ENCODE data around the gene LOXL3.

LOXL3 gene

DNA sequence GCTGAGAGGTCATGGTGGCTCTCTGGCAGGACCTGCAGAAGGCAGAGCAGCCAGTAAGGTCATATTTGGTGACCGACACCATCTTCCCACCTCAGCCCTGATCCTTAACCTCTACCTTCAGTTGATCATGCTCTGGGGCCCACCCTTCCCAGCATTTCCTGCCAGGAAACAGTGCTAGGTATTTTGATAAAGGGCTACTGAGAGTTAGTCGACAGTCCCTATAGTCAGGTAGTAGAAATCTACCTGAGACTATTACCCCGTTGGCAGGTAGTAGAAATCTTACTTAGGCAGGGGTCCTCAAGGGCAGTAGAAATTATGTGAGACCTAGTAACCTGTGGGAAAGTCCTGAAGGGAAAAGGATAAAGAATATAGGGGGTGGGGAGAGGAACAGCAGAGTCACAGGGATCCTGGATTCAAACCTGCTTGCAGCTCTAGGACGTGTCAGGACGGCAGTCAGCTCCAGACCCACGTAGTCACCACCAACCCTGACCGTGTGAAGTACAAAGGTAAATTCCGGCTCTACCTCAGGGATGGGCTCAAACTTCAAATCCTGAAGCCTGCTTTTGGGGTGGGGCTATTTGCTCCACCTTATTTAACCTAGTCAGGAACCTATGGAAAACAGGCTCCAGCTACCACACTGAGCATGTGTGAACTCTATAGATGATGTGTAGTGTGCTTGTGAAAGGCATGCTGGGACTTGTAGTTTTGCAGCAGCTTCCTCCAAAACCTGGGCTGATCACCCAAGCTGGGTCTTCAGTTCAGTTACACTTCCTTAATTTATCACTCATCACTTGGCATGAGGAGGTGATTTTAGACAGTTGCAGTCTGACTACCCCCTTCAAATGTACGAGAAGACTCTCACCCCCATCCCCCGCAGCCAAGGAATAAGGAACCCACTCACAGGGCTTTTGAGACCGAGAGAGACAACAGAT, 27.8 kb downstream of the LOXL3 start, which contains the start of gene DQX1:
DQX1 (minus strand) TSS at position 515 of the 932 bp plus-strand sequence; CDS start at position 13, 502 bp downstream.
- DNase-seq: no peak

DNA sequence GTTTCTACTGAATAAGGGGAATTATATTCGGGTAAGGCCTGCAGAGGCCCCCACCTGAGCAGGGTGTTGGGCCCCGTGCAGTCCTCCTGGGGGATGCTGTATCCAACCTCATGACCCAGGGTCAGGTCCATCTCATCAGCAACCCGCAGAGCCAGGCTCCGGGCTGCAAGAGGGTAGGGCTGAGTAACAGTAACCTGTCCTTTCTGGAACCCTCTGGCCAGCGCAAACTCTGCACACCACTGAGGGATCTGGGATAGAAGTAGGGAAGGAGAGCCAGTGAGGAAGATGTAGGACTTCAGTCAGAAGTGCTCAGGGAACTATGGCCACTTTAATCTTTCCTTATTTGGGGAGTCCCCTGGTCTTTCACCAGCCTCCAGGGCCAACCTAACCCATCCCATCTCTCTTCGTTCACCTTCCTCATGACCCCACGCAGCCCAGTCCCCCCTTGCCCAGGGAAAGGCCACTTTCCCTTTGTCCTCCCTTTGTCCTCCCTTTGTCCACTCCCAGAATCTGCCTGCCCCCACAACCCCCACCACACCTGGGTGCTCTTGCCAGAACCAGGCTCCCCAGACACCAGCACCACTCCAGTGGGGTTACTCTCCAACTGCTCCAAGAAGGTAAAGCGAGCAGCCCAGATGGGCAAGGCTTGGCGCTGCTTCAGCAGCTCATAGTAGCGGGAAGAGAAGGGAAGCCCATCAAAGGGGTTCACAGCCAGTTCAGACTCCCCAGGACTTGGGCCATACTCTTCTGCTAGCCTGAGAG, 28.6 kb downstream of the LOXL3 start:
- DNase-seq: no peak

DNA sequence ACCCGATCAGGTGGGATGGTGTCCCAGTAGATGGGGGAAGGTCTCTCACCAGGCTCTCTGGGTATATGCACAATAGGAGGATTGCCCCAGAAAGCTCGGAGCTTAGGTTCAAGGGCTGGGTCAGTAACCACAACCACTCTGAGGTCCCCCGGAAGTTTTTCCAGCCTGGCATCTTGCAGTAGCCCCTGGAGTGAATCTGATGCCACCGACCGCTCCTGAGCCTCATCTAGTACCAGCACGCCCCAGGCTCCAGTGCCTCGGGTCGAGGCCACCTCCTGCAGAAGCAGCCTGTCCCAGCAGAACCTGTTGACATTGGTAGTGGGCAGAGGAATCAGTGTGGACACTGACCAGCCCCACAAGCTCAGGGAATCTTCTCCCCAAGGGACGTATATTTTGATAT, 29.7 kb downstream of the LOXL3 start:
- no peak for DNase-seq

DNA sequence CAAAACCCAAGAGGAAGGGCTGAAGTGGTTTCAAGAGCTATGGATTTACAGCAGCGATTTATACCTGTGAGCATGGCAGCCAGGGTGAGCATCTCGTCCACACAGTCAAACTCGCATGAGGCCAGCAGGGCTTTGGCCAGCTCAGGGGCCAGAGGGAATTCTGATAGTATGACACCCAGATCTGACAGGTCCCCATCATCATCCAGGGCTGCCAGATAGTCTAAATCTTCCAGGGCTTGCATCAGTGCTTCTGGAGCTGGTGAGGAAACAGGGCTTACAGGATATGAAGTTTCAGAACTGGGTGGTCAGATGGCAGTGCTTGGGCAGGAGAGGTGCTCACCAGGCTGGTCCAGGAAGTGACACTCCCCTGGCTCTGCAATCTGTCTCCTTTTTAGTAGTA, 31.2 kb downstream of the LOXL3 start:
- no peak for DNase-seq

DNA sequence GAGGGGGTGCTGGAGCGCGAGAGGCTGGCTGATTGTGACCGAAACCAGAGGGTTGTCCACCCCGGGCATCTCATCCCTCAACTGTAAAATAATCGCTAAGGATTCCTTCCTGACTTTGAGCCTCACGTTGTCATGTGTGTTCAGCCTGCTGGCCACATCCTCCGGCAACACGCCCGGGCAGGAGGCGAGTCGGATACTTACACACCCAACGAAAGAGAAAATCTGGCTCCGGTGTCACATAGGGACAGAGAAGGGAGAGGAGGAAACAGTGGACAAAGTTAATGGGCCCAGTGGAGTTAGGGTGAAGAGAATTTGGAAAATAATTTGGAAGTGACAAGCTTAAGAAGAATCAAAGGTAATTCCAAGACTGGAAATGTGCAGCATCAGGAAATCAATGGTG, 37.1 kb downstream of the LOXL3 start:
- DNase-seq: no peak

DNA sequence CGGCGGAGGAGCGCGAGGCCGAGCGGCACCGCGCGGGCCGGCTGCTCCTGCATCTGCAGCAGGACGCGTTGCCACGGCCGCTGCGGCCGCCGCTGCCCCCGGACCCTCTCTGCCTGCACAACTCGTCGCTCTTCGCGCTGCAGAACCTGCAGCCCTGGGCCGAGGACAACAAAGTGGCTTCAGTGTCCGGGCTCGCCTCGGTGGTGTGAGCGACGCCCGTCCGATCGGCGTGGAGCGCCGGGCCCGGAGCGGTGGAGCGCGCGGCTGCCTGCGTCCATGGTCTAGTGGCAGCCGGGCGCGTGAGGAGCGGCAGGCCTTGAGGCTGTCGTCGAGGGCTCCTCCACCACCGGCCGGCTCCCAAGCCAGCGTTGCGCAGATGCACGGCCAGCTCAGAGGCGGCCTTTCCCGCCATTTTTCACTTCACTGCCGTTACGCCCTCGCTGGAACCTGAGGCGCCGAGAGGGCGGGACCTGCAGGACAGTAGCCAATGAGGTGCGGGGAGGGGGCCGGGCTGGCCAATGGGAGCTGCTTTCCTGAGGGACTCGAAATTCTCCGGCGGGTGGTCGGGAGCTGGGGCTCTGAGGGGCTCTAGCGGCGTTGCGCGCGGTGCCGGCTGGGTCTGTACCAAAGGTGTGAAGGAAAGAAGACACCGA, 37.6 kb downstream of the LOXL3 start:
- no peak for DNase-seq

DNA sequence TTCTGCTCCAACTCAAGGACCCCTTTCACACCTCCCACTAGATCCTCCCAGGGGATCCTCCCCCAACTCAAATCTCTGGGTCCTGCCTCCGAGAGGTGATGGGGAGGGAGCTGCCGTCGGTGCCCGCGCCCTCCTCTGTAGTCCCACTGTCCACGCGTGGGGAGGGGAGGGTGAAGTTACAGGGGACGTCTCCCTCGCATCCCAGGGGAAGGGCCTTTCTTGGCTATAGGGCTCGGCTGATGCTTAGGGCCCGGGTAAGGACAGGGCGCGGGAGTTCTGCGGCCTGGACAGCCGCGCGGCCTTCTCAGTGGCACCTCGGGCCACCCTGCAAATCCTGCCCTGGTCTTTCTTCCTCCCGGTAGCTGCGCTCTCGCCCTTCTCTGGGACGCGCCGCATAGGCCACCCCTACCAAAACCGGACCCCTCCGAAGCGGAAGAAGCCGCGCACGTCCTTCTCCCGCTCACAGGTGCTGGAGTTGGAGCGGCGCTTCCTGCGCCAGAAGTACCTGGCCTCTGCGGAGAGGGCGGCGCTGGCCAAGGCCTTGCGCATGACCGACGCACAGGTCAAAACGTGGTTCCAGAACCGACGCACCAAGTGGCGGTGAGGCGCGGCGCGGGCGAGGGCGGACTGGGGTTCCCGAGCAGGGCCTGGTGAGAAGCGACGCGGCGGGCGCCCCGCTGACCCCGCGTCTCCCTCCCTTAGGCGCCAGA, 38.3 kb downstream of the LOXL3 start:
- DNase-seq: no peak

DNA sequence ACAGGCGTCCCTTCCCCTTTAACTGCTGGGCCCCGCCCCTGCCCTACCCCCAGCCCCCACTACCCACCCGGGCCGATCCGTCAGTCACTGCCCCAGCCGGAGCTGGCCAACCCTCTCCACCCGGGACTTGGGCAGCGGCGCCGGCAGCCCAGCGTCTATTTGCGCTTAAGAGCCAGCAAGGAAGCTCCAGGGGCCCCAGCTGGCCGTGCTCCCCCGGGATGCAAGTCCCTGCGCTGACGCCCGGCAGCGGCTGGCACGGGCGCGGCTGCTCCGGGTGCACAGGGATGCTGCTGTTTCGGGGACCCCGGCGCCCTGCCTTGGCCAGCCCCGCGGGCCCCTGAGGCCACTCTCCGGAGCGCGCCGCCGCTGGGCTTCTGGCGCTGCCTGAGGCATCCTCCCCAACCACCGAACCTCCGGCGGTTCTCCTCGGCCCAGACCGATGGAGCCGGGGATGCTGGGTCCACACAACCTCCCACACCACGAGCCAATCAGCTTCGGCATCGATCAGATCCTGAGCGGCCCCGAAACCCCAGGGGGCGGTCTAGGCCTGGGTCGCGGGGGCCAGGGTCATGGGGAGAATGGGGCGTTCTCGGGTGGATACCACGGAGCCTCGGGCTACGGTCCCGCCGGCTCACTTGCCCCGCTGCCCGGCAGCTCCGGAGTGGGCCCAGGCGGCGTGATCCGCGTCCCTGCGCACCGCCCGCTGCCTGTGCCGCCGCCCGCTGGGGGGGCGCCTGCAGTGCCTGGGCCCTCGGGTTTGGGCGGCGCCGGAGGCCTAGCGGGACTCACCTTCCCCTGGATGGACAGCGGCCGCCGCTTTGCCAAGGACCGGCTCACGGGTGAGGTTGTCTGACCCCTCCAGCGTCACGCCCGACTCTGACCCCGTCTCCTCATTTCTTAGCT, 39.1 kb downstream of the LOXL3 start, which contains the start of gene TLX2:
TLX2 (plus strand) TSS at position 83 of the 903 bp plus-strand sequence; CDS start at position 440, 357 bp downstream.
- no peak for DNase-seq

DNA sequence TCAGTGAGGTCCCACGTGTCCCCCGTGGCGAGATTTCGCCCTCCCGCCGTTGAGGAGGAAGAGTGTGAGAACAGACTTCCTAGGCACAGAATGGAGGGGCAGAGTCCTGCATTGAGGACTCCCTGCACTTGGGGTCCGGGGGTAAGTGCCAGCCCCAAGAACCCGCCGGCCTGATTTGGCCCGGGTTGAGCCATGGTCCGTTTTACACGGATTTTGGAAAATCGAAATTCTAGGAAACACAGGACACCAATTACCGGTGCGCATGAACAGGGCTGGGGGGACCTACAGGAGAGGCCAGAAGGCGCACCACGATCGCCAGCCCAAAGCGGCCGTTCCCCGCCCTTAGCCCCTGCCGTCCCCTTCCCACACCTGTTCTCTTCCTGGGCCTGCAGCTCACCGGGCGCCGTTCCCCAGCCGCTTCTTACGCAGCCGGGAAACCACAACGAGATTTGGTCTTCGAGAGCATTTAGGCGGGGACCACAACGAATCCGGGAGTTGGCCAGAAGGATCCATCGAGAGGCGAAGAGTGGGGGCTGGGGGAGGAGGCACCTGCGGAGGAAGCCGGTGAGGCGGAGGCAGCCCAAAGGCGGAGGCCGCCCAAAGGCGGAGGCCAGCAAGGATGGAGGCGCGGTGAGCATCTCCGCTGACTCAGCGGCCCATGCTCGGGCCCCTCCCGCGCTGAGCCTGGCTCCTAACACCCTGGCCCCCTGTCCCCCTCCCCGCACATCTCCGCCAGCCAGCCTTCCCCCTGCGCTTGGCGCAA, 40.0 kb downstream of the LOXL3 start:
- DNase-seq: no peak

DNA sequence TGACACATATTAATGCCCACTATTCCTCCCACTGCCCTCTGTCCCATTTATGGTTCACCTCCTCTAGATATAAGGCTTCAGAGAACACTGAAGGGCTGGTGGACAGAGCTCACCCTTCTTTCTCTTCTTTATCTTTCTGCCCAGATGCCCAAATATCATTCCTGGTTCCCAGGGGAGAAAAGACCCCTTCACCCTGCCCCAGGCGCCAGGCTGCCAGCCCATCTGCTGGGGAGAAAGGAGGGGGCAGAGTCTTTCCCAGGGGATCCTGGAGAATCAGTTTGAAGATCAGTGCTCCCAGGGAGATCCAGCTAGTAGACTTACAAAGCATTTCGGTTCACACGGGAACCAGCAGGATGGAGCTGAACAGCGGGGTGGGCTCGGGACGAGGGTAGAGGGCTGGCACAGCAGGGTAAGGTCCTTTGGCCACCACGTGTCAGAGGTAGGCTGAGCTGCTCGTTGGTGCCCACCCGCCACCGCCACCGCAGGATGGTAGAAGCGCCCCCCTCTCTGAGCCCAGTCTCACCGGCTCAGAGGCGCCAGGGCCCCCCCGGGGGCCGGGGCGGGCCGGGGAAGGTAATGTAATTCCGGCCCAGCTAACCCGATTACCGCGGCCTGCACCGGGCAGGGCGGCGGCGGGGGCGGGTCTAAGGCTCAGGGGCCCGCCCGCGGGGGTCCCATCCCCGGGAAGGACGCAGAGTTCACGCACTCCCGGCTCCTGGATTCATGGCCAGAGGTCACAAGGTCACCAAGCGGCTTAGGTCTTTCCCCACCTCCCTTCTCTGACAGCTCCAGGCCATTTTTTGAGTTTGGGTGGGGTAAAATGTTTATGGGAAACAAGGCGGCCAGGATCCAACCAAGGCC, 40.8 kb downstream of the LOXL3 start:
- no peak for DNase-seq

DNA sequence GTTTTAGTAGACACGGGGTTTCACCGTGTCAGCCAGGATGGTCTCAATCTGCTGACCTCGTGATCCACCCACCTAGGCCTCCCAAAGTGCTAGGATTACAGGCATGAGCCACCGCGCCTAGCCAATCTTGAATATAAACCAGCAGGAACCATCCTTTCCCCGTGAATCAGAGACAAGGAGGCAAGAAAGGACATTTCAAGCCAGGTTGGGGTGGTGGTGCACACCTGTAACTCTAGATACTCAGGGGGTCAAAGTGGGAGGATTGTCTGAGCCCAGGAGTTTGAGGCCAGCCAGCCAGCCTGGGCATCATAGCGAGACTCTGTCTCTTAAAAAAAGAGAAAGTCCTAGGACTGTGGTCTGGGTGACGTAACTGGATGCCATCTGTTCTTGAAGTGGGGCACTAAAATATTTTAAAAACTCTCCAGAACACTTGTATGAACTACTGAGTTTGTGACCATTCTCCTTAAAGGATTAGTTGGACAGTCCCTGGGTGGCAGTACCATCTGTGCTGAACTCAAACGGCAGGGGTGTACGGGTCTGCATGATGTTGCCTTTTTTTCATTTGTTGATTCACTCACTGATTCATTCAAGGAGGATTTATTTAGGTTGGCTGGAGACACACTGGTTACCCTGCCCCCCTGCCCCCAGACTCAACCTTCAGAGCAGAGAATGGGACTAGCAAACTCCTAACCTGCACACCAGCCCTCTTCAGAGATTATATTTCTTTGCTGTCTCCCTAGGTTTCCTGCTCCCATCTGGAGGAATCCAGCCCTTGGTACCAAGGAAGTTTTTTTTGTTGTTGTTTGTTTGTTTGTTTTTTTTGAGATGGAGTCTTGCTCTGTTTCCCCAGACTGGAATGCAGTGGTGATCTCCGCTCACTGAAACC, 42.4 kb downstream of the LOXL3 start:
- DNase-seq: no peak

DNA sequence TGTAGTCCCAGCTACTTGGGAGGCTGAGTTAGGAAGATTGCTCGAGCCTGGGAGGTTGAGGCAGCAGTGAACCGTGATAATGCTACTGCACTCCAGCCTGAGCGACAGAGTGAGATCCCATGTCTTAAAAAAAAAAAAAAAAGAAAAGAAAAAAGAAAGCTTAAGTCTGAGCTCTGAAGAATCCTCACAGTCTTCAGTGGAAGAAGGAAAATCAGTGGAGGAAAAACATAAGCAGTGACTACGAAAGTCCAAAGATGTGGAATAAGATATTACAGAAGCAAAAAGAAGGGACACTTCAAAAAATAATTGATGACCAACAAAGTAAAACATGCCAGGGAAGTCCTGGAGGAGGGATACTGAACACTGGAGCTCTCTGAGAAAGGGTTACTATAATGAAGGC, 43.5 kb downstream of the LOXL3 start:
- no peak for DNase-seq

DNA sequence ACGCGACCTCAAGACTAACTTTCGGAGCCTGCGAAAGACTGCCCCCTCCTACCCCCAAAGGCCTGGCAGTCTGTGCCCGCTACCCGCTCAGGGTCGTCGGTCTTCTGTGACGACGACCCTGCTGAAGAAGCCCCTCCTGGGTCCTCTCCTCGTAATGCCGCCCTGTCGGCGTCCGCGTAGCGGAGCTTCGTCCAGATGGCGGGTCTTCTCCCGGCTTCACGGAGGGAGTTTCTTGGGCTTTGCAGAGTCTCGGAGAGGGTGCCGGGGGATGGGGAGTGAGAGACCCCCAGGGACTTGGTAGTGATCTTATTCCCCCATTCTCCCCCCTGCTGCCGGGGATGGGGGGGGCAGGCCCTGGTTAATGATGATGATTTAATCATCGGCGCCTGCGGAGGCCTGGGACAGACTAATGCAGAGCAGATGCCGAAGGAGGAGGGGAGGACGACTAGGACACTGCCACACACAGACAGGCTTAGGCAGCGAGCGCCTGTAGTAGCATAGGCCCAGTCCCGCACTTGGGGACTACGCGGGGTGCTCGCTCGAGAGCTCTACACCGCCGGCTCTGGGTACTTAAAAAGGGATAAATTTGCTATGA, 45.7 kb downstream of the LOXL3 start:
- DNase-seq: no peak

DNA sequence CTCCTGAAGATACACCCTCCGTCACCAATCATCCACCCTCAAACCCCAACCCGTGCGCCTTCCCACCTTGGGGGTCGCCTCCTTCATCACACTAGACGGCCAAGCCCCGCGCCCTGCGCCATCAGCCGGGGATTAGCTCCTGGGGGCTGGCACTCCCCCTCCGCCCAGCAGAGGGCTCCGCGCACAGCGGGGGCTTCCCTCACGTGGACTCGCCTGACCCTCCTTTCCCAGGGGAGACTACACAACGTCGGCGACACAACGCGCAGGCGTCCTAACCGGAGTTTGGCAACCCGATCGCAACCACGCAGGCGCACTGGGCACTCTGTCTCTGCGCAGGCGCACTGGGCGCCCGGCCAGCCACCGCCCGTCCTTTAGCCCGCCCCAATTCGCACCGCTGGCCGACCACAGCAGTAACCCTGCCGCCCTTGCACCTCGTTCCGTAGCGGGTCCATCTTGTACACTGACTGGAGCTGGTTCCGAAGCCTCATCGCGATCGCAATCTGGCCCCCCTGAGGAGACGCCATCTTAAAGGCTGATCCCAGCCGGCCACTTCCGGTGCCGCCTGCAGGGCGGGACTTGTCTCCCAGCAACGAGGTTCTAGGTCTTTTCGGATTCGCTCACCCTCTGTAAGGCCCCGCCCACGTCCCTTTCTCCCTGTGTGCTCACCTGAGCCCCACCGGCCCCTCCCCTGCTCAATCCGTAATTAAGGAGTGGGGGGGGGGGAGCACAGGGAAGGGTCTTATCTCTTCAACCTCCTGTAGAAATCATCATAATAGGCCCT, 46.4 kb downstream of the LOXL3 start, which contains the start of gene PCGF1:
PCGF1 (minus strand) TSS at position 551 of the 781 bp plus-strand sequence; CDS start at position 524, 27 bp downstream.
- DNase-seq: peak; percentile 98

DNA sequence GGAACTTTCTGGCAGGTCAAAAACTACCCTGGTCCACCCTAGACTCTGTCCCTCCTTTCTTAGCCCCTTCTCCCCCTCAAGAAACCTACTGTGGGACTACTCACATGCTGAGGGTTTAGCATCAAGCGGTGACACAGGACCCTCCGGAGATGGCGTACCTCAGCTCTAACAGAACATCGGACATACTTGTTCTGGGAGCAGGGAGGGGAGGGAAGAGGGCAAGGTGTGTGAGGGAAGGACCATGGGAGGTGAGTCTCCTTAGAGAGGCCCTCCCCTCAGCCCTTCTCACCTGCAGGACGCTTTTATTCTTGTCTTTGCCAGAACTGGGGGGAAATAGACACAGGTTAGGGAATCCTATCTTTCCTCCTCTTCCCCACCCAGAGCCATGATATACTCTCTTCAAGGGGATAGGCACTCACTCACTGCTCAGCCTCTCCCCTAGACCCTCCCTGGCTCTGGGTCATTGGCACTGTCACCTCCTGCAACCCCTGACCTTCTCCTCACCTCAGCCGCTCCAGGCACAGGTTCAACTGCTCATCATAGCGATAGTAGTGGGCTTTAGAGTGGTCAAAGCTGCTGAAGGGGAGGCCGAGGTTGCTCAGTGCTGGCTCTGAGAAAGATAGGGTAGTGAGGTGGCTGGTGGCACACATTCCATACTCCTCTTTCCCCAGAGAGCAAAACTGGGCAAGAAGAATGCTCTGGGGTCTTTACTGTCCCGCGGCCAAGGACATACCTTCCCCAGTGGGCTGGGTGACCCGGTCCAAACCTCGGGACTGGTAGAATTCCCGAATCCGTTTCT, 48.1 kb downstream of the LOXL3 start:
- no peak for DNase-seq

DNA sequence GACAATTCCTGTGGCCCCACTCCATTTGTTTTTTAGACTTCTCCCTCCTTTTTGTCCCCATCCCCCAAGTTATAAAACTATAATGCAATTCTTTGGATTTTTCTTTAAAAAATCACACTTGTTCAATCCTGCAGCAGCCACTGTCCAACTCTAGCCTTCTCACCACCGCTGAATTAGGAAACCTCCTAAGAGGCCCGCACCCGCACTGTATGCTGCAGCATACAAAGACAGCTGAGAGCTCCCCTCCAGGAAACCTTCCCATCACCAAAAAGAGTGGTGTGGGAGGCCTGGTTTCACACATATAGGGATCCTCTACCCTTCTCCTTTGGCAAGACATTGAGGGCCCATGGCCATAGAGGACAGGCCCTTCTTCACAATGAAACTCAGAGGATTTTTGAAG, 49.2 kb downstream of the LOXL3 start:
- DNase-seq: no peak

All from NCI-H1105 (cell line).